H9 (cell line): Measurements from ENCODE around the gene UBE2L5. TPM values are rescaled to one million over a fixed set of nuclear protein-coding genes. Genes with fewer than 3 reads are reported as not detected.

Experiments
- DNase-seq: peaks from one replicate; pipeline ENCODE4 v3.0.0-alpha.2; 2017
- H2AFZ ChIP-seq: one replicate; pipeline ENCODE4 v1.6.1; 2013; ENCODE audit warnings: mild to moderate bottlenecking, low read length, control low read depth, moderate library complexity
- H2AK5ac ChIP-seq: 2 replicates; pipeline ENCODE4 v1.6.1; 2013; ENCODE audit warnings: low read length, control low read depth, mixed read lengths; ENCODE audit not compliant: insufficient read length
- H2BK120ac ChIP-seq: one replicate; pipeline ENCODE4 v1.6.1; 2013; ENCODE audit warnings: low read depth, mild to moderate bottlenecking, low read length, control low read depth, inconsistent platforms; ENCODE audit not compliant: poor library complexity, severe bottlenecking
- H2BK12ac ChIP-seq: 2 replicates; pipeline ENCODE4 v1.6.1; 2013; ENCODE audit warnings: low read length, control low read depth, mixed read lengths, low read depth; ENCODE audit not compliant: insufficient read length
- H2BK15ac ChIP-seq: 2 replicates; pipeline ENCODE4 v1.6.1; 2013; ENCODE audit warnings: low read depth, low read length, control low read depth
- H2BK20ac ChIP-seq: one replicate; pipeline ENCODE4 v1.6.1; 2013; ENCODE audit warnings: low read depth, mild to moderate bottlenecking, low read length, control low read depth, inconsistent platforms; ENCODE audit not compliant: poor library complexity, severe bottlenecking
- H2BK5ac ChIP-seq: 2 replicates; pipeline ENCODE4 v1.6.1; 2013; ENCODE audit warnings: low read length, control low read depth, mixed read lengths; ENCODE audit not compliant: insufficient read length
- H3K14ac ChIP-seq: 2 replicates; pipeline ENCODE4 v1.6.1; 2013; ENCODE audit warnings: low read length, control low read depth; ENCODE audit not compliant: insufficient read depth
- H3K18ac ChIP-seq: 2 replicates; pipeline ENCODE4 v1.6.1; 2013; ENCODE audit warnings: low read depth, mild to moderate bottlenecking, mixed read lengths, low read length, control low read depth; ENCODE audit not compliant: insufficient read length
- H3K23ac ChIP-seq: 2 replicates; pipeline ENCODE4 v1.6.1; 2013; ENCODE audit warnings: low read length, control low read depth, mixed read lengths, low read depth; ENCODE audit not compliant: insufficient read length
- H3K23me2 ChIP-seq: 2 replicates; pipeline ENCODE4 v1.6.1; 2013; ENCODE audit warnings: low read depth, mild to moderate bottlenecking, mixed read lengths, low read length, control low read depth; ENCODE audit not compliant: insufficient read length, poor library complexity, severe bottlenecking
- H3K27ac ChIP-seq: 2 replicates; pipeline ENCODE4 v1.5.1; 2013; ENCODE audit warnings: low read length, control low read depth, mixed read lengths, low read depth; ENCODE audit not compliant: insufficient read length
- H3K27me3 ChIP-seq: 2 replicates; pipeline ENCODE4 v1.6.1; 2013; ENCODE audit warnings: low read length, control low read depth, inconsistent platforms; ENCODE audit not compliant: insufficient read depth
- H3K4ac ChIP-seq: 2 replicates; pipeline ENCODE4 v1.6.1; 2013; ENCODE audit warnings: low read depth, mild to moderate bottlenecking, control low read depth, inconsistent platforms, low read length, moderate library complexity
- H3K4me1 ChIP-seq: 2 replicates; pipeline ENCODE4 v1.6.1; 2013; ENCODE audit warnings: low read length, control low read depth, inconsistent platforms; ENCODE audit not compliant: insufficient read depth
- H3K4me2 ChIP-seq: 2 replicates; pipeline ENCODE4 v1.6.1; 2013; ENCODE audit warnings: low read length, control low read depth, mixed read lengths; ENCODE audit not compliant: insufficient read length, insufficient read depth
- H3K56ac ChIP-seq: 2 replicates; pipeline ENCODE4 v1.6.1; 2013; ENCODE audit warnings: low read depth, mild to moderate bottlenecking, mixed read lengths, low read length, control low read depth; ENCODE audit not compliant: insufficient read length
- H3K79me1 ChIP-seq: 2 replicates; pipeline ENCODE4 v1.6.1; 2013; ENCODE audit warnings: low read depth, mild to moderate bottlenecking, moderate library complexity, low read length, control low read depth, inconsistent platforms; ENCODE audit not compliant: insufficient read depth, poor library complexity, severe bottlenecking
- H3K79me2 ChIP-seq: 2 replicates; pipeline ENCODE4 v1.6.1; 2013; ENCODE audit warnings: low read length, control low read depth, inconsistent platforms; ENCODE audit not compliant: insufficient read depth
- H3K9ac ChIP-seq: 2 replicates; pipeline ENCODE4 v1.6.1; 2013; ENCODE audit warnings: low read length, control low read depth, mixed read lengths; ENCODE audit not compliant: insufficient read length; ENCODE audit errors: extremely low read depth
- H3K9me3 ChIP-seq: one replicate; pipeline ENCODE4 v1.6.1; 2013; ENCODE audit warnings: low read depth, low read length, inconsistent platforms; ENCODE audit not compliant: control insufficient read depth
- H3T11ph ChIP-seq: one replicate; pipeline ENCODE4 v1.6.1; 2013; ENCODE audit warnings: mild to moderate bottlenecking, low read length, control low read depth, inconsistent platforms
- H4K20me1 ChIP-seq: one replicate; pipeline ENCODE4 v1.6.1; 2013; ENCODE audit not compliant: control insufficient read depth, insufficient read length, insufficient read depth
- H4K5ac ChIP-seq: 2 replicates; pipeline ENCODE4 v1.6.1; 2013; ENCODE audit warnings: low read depth, mild to moderate bottlenecking, mixed read lengths, low read length, control low read depth; ENCODE audit not compliant: insufficient read length
- H4K8ac ChIP-seq: replicated peaks from 2 replicates; pipeline ENCODE4 v1.6.1; 2013; ENCODE audit warnings: low read length, control low read depth, mixed read lengths, low read depth; ENCODE audit not compliant: insufficient read length
- H4K91ac ChIP-seq: 2 replicates; pipeline ENCODE4 v1.6.1; 2013; ENCODE audit warnings: low read depth, mild to moderate bottlenecking, moderate library complexity, mixed read lengths, low read length, control low read depth; ENCODE audit not compliant: insufficient read length
- H3K27ac Mint-ChIP-seq, 3 experiments: 2 replicates in 2 of 3; 3 replicates in 1 of 3; pipeline ENCODE4 v1.8.0; 2020 to 2021; ENCODE audit warnings: mixed read lengths in 3 of 3, mild to moderate bottlenecking in 1 of 3, moderate library complexity in 1 of 3
- H3K27me3 Mint-ChIP-seq: 2 replicates; pipeline ENCODE4 v1.8.0; 2021; ENCODE audit warnings: low read depth, mild to moderate bottlenecking, moderate library complexity, mixed read lengths
- H3K36me3 Mint-ChIP-seq, 3 experiments: 2 replicates in 2 of 3; 3 replicates in 1 of 3; pipeline ENCODE4 v1.8.0; 2020 to 2021; ENCODE audit warnings: low read depth in 3 of 3, mixed read lengths in 3 of 3; ENCODE audit not compliant: insufficient read depth in 1 of 3
- H3K4me1 Mint-ChIP-seq, 2 experiments: 2 replicates each; pipeline ENCODE4 v1.8.0; 2020; ENCODE audit warnings: mixed read lengths in 2 of 2
- H3K4me3 Mint-ChIP-seq, 2 experiments: 2 replicates in 1 of 2; 3 replicates in 1 of 2; pipeline ENCODE4 v1.8.0; 2020 to 2021; ENCODE audit warnings: mild to moderate bottlenecking in 2 of 2, mixed read lengths in 2 of 2, moderate library complexity in 1 of 2
- H3K9me3 Mint-ChIP-seq, 2 experiments: 2 replicates in 1 of 2; 3 replicates in 1 of 2; pipeline ENCODE4 v1.8.0; 2020; ENCODE audit warnings: mild to moderate bottlenecking in 2 of 2, mixed read lengths in 2 of 2, moderate library complexity in 1 of 2
- CTCF ChIP-seq: fragments of 200-600 bp; sonication (generic); conservative IDR thresholded peaks from 3 replicates; pipeline ENCODE4 v1.8.0; 2021; ENCODE audit warnings: antibody characterized with exemption, mild to moderate bottlenecking
- WGBS: extraction: QIAGEN DNeasy Blood & Tissue Kit; methylation state at CpG from one replicate; pipeline ENCODE4 v1.1.7; 2013; ENCODE audit warnings: missing lambda C conversion rate, low lambda C conversion rate, mixed read lengths; ENCODE audit not compliant: insufficient read length; ENCODE audit errors: extremely low coverage; 5-methylcytosine and 5-hydroxymethylcytosine counted together
- total RNA-seq: library from RNA; stranded (reverse); gene quantifications from 2 replicates; pipeline ENCODE4 v1.2.1, GENCODE V29; 2021

The UBE2L5 gene
- total RNA-seq, 1 experiment from 2014 or later = 0.20 TPM

GRCh38 chr13:30392681-30393045, 29.6 kb upstream of the UBE2L5 start:
- Mint-ChIP-seq H3K9me3 (no peaks in the 10 kb centered on the region), H3K27ac (no peak overlapping the region; a peak in 1 of 7 replicates), H3K36me3 (no peaks in the 10 kb centered on the region), H3K27me3 (peaks cover 11% of the 10 kb centered on the region), H3K4me1 (peaks cover 16 to 27% of the 10 kb centered on the region in 2 experiments), H3K4me3 (no peak overlapping the region)
- Histone ChIP-seq H3K18ac (no peak overlapping the region), H2AK5ac (no peak overlapping the region), H4K8ac (no peak overlapping the region), H3K23me2 (peaks cover 7% of the 10 kb centered on the region), H3K56ac (no peak overlapping the region), H2BK5ac (no peak overlapping the region), H3K23ac (no peak overlapping the region), H4K91ac (no peak overlapping the region), H3T11ph (no peak overlapping the region), H2BK15ac (no peak overlapping the region), H3K4me1 (no peaks in the 10 kb centered on the region; the same call in 1 of the 2 replicates), H3K9ac (no peak overlapping the region), H2BK20ac (no peak overlapping the region), H3K14ac (no peak overlapping the region), H3K79me2 (no peaks in the 10 kb centered on the region), H3K4me2 (no peak overlapping the region), H3K79me1 (no peaks in the 10 kb centered on the region), H2BK12ac (no peak overlapping the region), H3K4ac (no peak overlapping the region), H3K9me3 (no peaks in the 10 kb centered on the region), H3K27me3 (no peaks in the 10 kb centered on the region), H3K27ac (no peak overlapping the region), H4K5ac (no peak overlapping the region), H4K20me1 (no peaks in the 10 kb centered on the region), H2BK120ac (no peak overlapping the region), H2AFZ (no peak overlapping the region)
- no peak for DNase-seq
- WGBS = no CpG with 5 or more reads among the region's 5 CpGs
- TF ChIP-seq CTCF = no peak
